ENCODE results near the gene IMPDH1. TPM values are rescaled to one million over a fixed set of nuclear protein-coding genes. Genes with fewer than 3 reads are reported as not detected.

Gene IMPDH1
- total and polyA plus RNA-seq, 5 experiments from 2014 or later, result 30.2 to 45.0 (median 36.9) TPM

GRCh38 chr7:128359336-128359735, 50.4 kb downstream of the IMPDH1 start:
- DNase-seq (no peak), ATAC-seq (no peak)
- Mint-ChIP-seq H3K9me3 (no peaks in the 10 kb centered on the region), H3K4me1 (peaks cover 15 to 30% (median 18%) of the 10 kb centered on the region in 4 donors), H3K36me3 (no peaks in the 10 kb centered on the region), H3K27me3 (peaks cover 18 to 56% (median 36%) of the 10 kb centered on the region in 5 donors), H3K4me3 (peak overlapping the region in 4 of 10 donors; percentile 37 to 52 (median 44)), H3K27ac (no peak overlapping the region)
- POLR2A ChIA-PET, result no interaction called here

GRCh38 chr7:128358233-128358632, 51.5 kb downstream of the IMPDH1 start:
- ATAC-seq (no peak), DNase-seq (no peak)
- Mint-ChIP-seq H3K9me3 (no peaks in the 10 kb centered on the region), H3K4me3 (peak overlapping the region in 1 of 10 donors; percentile 40), H3K36me3 (peaks cover 0 to under 1% (median 0%) of the 10 kb centered on the region in 3 donors), H3K27ac (no peak overlapping the region), H3K27me3 (peaks cover 22 to 54% (median 36%) of the 10 kb centered on the region in 5 donors), H3K4me1 (peaks cover 16 to 33% (median 18%) of the 10 kb centered on the region in 4 donors)
- POLR2A ChIA-PET, result interaction anchor here (0.6 to 1.3 kb wide), 3 partner anchors 8 to 32 kb away, joined by 3 to 4 read pairs (median 4); no protein-coding TSS in a partner anchor

- Mint-ChIP-seq H3K36me3 (peaks cover 0 to 6% (median 0%) of the 10 kb centered on the region in 3 donors), H3K9me3 (no peaks in the 10 kb centered on the region), H3K27ac (no peak overlapping the region), H3K27me3 (peaks cover 21 to 50% (median 33%) of the 10 kb centered on the region in 5 donors), H3K4me1 (peaks cover 17 to 36% (median 19%) of the 10 kb centered on the region in 4 donors), H3K4me3 (no peak overlapping the region)
- no peak for ATAC-seq
- DNase-seq, result no peak
- POLR2A ChIA-PET, result no interaction called here
Measured at GRCh38 chr7:128357217-128357613, 52.6 kb downstream of the IMPDH1 start.

- Mint-ChIP-seq H3K4me3 (no peak overlapping the region), H3K9me3 (no peaks in the 10 kb centered on the region), H3K27me3 (peaks cover 15 to 45% (median 30%) of the 10 kb centered on the region in 5 donors), H3K27ac (no peak overlapping the region), H3K36me3 (peaks cover 0 to 6% (median 0%) of the 10 kb centered on the region in 3 donors), H3K4me1 (peaks cover 12 to 31% (median 14%) of the 10 kb centered on the region in 4 donors)
- DNase-seq (no peak), ATAC-seq (no peak)
- POLR2A ChIA-PET, result no interaction called here
Measured at GRCh38 chr7:128356546-128357216, 53.1 kb downstream of the IMPDH1 start.

GRCh38 chr7:128353610-128354009, 56.2 kb downstream of the IMPDH1 start:
- peak overlapping the region in 4 of 10 donors; percentile 2 to 87 (median 61) for H3K4me3 Mint-ChIP-seq

GRCh38 chr7:128353189-128353588, 56.6 kb downstream of the IMPDH1 start:
- DNase-seq, result no peak
- POLR2A ChIA-PET, result interaction anchor here (0.6 to 1.0 kb wide), 2 partner anchors 9 to 22 kb away, joined by 4 to 6 read pairs; partner anchors contain the start of gene RBM28
- Mint-ChIP-seq H3K27ac (no peak overlapping the region), H3K36me3 (peaks cover 0 to 6% (median 0%) of the 10 kb centered on the region in 3 donors), H3K27me3 (peaks cover 12 to 41% (median 27%) of the 10 kb centered on the region in 5 donors), H3K4me3 (peak overlapping the region; percentile 2 to 87 (median 61)), H3K9me3 (no peaks in the 10 kb centered on the region), H3K4me1 (peaks cover 4 to 18% (median 8%) of the 10 kb centered on the region in 4 donors)
- ATAC-seq, result no peak

More at GRCh38 chr7:128353610-128354009, 56.2 kb downstream of the IMPDH1 start:
- Mint-ChIP-seq H3K27ac (no peak overlapping the region), H3K4me1 (peaks cover 4 to 18% (median 8%) of the 10 kb centered on the region in 4 donors), H3K9me3 (no peaks in the 10 kb centered on the region), H3K36me3 (peaks cover 0 to 6% (median 0%) of the 10 kb centered on the region in 3 donors), H3K27me3 (peaks cover 12 to 45% (median 30%) of the 10 kb centered on the region in 5 donors)
- POLR2A ChIA-PET, result interaction anchor here (1.0 kb wide), 1 partner anchor 9 kb away, joined by 6 read pairs; the partner anchor contains the start of gene RBM28
- DNase-seq (no peak), ATAC-seq (no peak)

GRCh38 chr7:128352636-128353035, 57.1 kb downstream of the IMPDH1 start:
- no peak for DNase-seq
- no peak for ATAC-seq
- no peak overlapping the region for H3K27ac Mint-ChIP-seq
- H3K4me3 Mint-ChIP-seq, result peak overlapping the region; percentile 2 to 87 (median 60)
- H3K36me3 Mint-ChIP-seq, result peaks cover 0 to 6% (median 0%) of the 10 kb centered on the region in 3 donors
- H3K27me3 Mint-ChIP-seq, result peaks cover 12 to 43% (median 29%) of the 10 kb centered on the region in 5 donors
- POLR2A ChIA-PET, result interaction anchor here (0.6 to 1.0 kb wide), 2 partner anchors 8 to 22 kb away, joined by 4 to 6 read pairs; partner anchors contain the start of gene RBM28
- peaks cover 4 to 18% (median 8%) of the 10 kb centered on the region in 4 donors for H3K4me1 Mint-ChIP-seq
- H3K9me3 Mint-ChIP-seq, result no peaks in the 10 kb centered on the region

GRCh38 chr7:128352153-128352537, 57.6 kb downstream of the IMPDH1 start:
- H3K27me3 Mint-ChIP-seq, result peaks cover 12 to 45% (median 30%) of the 10 kb centered on the region in 5 donors
- peak; percentile 56 to 60 for ATAC-seq
- POLR2A ChIA-PET, result interaction anchor here (1.6 to 2.2 kb wide), 2 partner anchors 35 to 57 kb away, joined by 4 to 12 read pairs; partner anchors contain the start of gene IMPDH1

GRCh38 chr7:128351296-128352152, 58.3 kb downstream of the IMPDH1 start:
- peaks cover 4 to 18% (median 8%) of the 10 kb centered on the region in 4 donors for H3K4me1 Mint-ChIP-seq
- no peaks in the 10 kb centered on the region for H3K9me3 Mint-ChIP-seq
- peaks cover 0 to 6% (median 0%) of the 10 kb centered on the region in 3 donors for H3K36me3 Mint-ChIP-seq
- DNase-seq (peak in 7 of 10 donors; percentile 10 to 68 (median 22)), ATAC-seq (peak; percentile 65 to 71)
- H3K27ac Mint-ChIP-seq, result peak overlapping the region in 2 of 10 donors; percentile 22 to 56
- H3K4me3 Mint-ChIP-seq, result peak overlapping the region in 7 of 10 donors; percentile 26 to 61 (median 47)
- POLR2A ChIA-PET, result interaction anchor here (0.6 to 2.2 kb wide), 3 partner anchors 36 to 577 kb away, joined by 3 to 12 read pairs (median 4); partner anchors contain the start of gene IMPDH1
- H3K27me3 Mint-ChIP-seq, result peaks cover 12 to 45% (median 30%) of the 10 kb centered on the region in 5 donors

More at GRCh38 chr7:128352153-128352537, 57.6 kb downstream of the IMPDH1 start:
- no peaks in the 10 kb centered on the region for H3K9me3 Mint-ChIP-seq
- peaks cover 4 to 18% (median 8%) of the 10 kb centered on the region in 4 donors for H3K4me1 Mint-ChIP-seq
- no peak overlapping the region for H3K27ac Mint-ChIP-seq
- no peak overlapping the region for H3K4me3 Mint-ChIP-seq
- H3K36me3 Mint-ChIP-seq, result peaks cover 0 to 6% (median 0%) of the 10 kb centered on the region in 3 donors
- DNase-seq, result peak in 7 of 10 donors; percentile 11 to 65 (median 32)

GRCh38 chr7:128350708-128351295, 59.0 kb downstream of the IMPDH1 start:
- no peak for ATAC-seq
- POLR2A ChIA-PET, result interaction anchor here (0.5 to 2.2 kb wide), 4 partner anchors 14 to 576 kb away, joined by 3 to 12 read pairs (median 4); partner anchors contain the start of gene IMPDH1

GRCh38 chr7:128349466-128349825, 60.3 kb downstream of the IMPDH1 start:
- peaks cover 12 to 45% (median 28%) of the 10 kb centered on the region in 5 donors for H3K27me3 Mint-ChIP-seq
- POLR2A ChIA-PET, result no interaction called here
- H3K27ac Mint-ChIP-seq, result no peak overlapping the region

More at GRCh38 chr7:128350708-128351295, 59.0 kb downstream of the IMPDH1 start:
- Mint-ChIP-seq H3K27me3 (peaks cover 12 to 45% (median 29%) of the 10 kb centered on the region in 5 donors), H3K36me3 (peaks cover 0 to 6% (median 0%) of the 10 kb centered on the region in 3 donors), H3K4me1 (peaks cover 4 to 17% (median 8%) of the 10 kb centered on the region in 4 donors), H3K27ac (peak overlapping the region in 2 of 10 donors; percentile 22 to 56), H3K4me3 (peak overlapping the region in 8 of 10 donors; percentile 26 to 61 (median 46)), H3K9me3 (no peaks in the 10 kb centered on the region)
- peak in 1 of 10 donors; percentile 56 for DNase-seq

More at GRCh38 chr7:128349466-128349825, 60.3 kb downstream of the IMPDH1 start:
- DNase-seq (no peak), ATAC-seq (no peak)
- no peaks in the 10 kb centered on the region for H3K9me3 Mint-ChIP-seq
- H3K4me3 Mint-ChIP-seq, result peak overlapping the region in 3 of 10 donors; percentile 17 to 48 (median 45)
- peaks cover 0 to 6% (median 0%) of the 10 kb centered on the region in 3 donors for H3K36me3 Mint-ChIP-seq
- H3K4me1 Mint-ChIP-seq, result peaks cover 4 to 11% (median 5%) of the 10 kb centered on the region in 4 donors

All from naive thymus-derived CD8-positive, alpha-beta T cell (primary cell).